SU-DHL-6 (cell line): Measurements from ENCODE around the gene ELMOD3.
A peak's percentile ranks its signal among the peaks of the same experiment; 100 is the strongest.

Source experiments
- H2AFZ ChIP-seq: fragments of 200-600 bp; sonication (generic); 2 replicates; pipeline ENCODE4 v1.6.1; 2014; ENCODE audit warnings: low read depth, mild to moderate bottlenecking, moderate library complexity, mixed read lengths, antibody characterized with exemption, low read length; ENCODE audit not compliant: severe bottlenecking
- H3F3A ChIP-seq: fragments of 200-600 bp; shearing (Covaris generic); 2 replicates; pipeline ENCODE4 v1.6.0; 2016; ENCODE audit warnings: antibody characterized with exemption, mild to moderate bottlenecking; ENCODE audit not compliant: insufficient read depth
- H3K27ac ChIP-seq: fragments of 200-600 bp; sonication (generic); 2 replicates; pipeline ENCODE4 v1.5.1; 2016; ENCODE audit warnings: low read depth, mild to moderate bottlenecking, low read length, moderate library complexity, mixed read lengths
- H3K27me3 ChIP-seq: fragments of 200-600 bp; sonication (generic), shearing (Covaris generic); 2 replicates; pipeline ENCODE4 v1.6.0; 2014; ENCODE audit warnings: mild to moderate bottlenecking, low read length
- H3K36me3 ChIP-seq: fragments of 200-600 bp; sonication (generic); 2 replicates; pipeline ENCODE4 v1.6.1; 2014; ENCODE audit warnings: mild to moderate bottlenecking, low read length, mixed read lengths
- H3K4me2 ChIP-seq: fragments of 300-600, 200-600 bp; shearing (Covaris generic), sonication (generic); 2 replicates; pipeline ENCODE4 v1.6.0; 2014; ENCODE audit warnings: low read length, low read depth, mild to moderate bottlenecking; ENCODE audit not compliant: poor library complexity, severe bottlenecking
- H3K4me3 ChIP-seq: fragments of 200-600 bp; sonication (generic); 2 replicates; pipeline ENCODE4 v1.5.1; 2014; ENCODE audit warnings: antibody characterized with exemption, low read length, mild to moderate bottlenecking, mixed read lengths; ENCODE audit not compliant: insufficient read depth, poor library complexity, severe bottlenecking
- H3K79me2 ChIP-seq: fragments of 200-600 bp; sonication (generic); 2 replicates; pipeline ENCODE4 v1.6.1; 2014; ENCODE audit warnings: mild to moderate bottlenecking, low read length, moderate library complexity; ENCODE audit not compliant: insufficient read depth
- H3K9ac ChIP-seq: fragments of 200-600 bp; sonication (generic); 2 replicates; pipeline ENCODE4 v1.7.0; 2014; ENCODE audit warnings: mild to moderate bottlenecking, low read length
- H3K9me2 ChIP-seq: fragments of 200-600 bp; sonication (generic); replicated peaks from 2 replicates; pipeline ENCODE4 v1.6.1; 2014; ENCODE audit warnings: low read length; ENCODE audit not compliant: insufficient read depth
- H3K9me3 ChIP-seq: fragments of 200-600 bp; sonication (generic); 2 replicates; pipeline ENCODE4 v1.6.1; 2014; ENCODE audit warnings: low read length, mixed read lengths; ENCODE audit not compliant: insufficient read depth
- H4K20me1 ChIP-seq: fragments of 200-600 bp; sonication (generic); 2 replicates; pipeline ENCODE4 v1.6.1; 2014; ENCODE audit warnings: low read depth, mild to moderate bottlenecking, antibody characterized with exemption, low read length, moderate library complexity, mixed read lengths
- CTCF ChIP-seq: fragments of 200-600 bp; sonication (generic); IDR thresholded peaks from one replicate; pipeline ENCODE4 v1.5.1; 2017; ENCODE audit warnings: antibody characterized with exemption, mild to moderate bottlenecking, low read length, moderate library complexity; ENCODE audit not compliant: insufficient read depth, poor library complexity, severe bottlenecking
- EZH2phosphoT487 ChIP-seq: fragments of 200-600 bp; sonication (generic), shearing (Covaris generic); conservative IDR thresholded peaks from 2 replicates; pipeline ENCODE4 v1.6.1; 2018; ENCODE audit warnings: mild to moderate bottlenecking, antibody characterized with exemption, low read length, moderate library complexity, mixed read lengths

Gene ELMOD3

GRCh38 chr2:85387754-85388153, 33.2 kb downstream of the ELMOD3 start:
- Histone ChIP-seq H3K79me2 (no peaks in the 10 kb centered on the region), H3K4me3 (no peak overlapping the region)

GRCh38 chr2:85388878-85389538, 34.4 kb downstream of the ELMOD3 start:
- H3K27ac ChIP-seq, result no peak overlapping the region
- H3K4me2 ChIP-seq, result no peak overlapping the region
- no peak overlapping the region for H3K9ac ChIP-seq
- no peaks in the 10 kb centered on the region for H3K9me2 ChIP-seq
- no peaks in the 10 kb centered on the region for H3K9me3 ChIP-seq
- no peaks in the 10 kb centered on the region for H4K20me1 ChIP-seq
- TF ChIP-seq EZH2phosphoT487 (no peak), CTCF (no peak)
- H3K36me3 ChIP-seq, result no peaks in the 10 kb centered on the region
- H3K79me2 ChIP-seq, result no peaks in the 10 kb centered on the region
- H3F3A ChIP-seq, result no peaks in the 10 kb centered on the region
- H3K27me3 ChIP-seq, result no peaks in the 10 kb centered on the region
- no peak overlapping the region for H2AFZ ChIP-seq
- H3K4me3 ChIP-seq, result no peak overlapping the region

More at GRCh38 chr2:85387754-85388153, 33.2 kb downstream of the ELMOD3 start:
- H3K36me3 ChIP-seq, result no peaks in the 10 kb centered on the region
- H3K27ac ChIP-seq, result no peak overlapping the region
- no peak overlapping the region for H2AFZ ChIP-seq
- no peak for TF ChIP-seq CTCF
- no peak for TF ChIP-seq EZH2phosphoT487
- H3F3A ChIP-seq, result no peaks in the 10 kb centered on the region
- H3K4me2 ChIP-seq, result no peak overlapping the region
- no peaks in the 10 kb centered on the region for H4K20me1 ChIP-seq
- no peaks in the 10 kb centered on the region for H3K27me3 ChIP-seq
- H3K9ac ChIP-seq, result no peak overlapping the region
- H3K9me2 ChIP-seq, result no peaks in the 10 kb centered on the region
- no peaks in the 10 kb centered on the region for H3K9me3 ChIP-seq

GRCh38 chr2:85390941-85391669, 36.5 kb downstream of the ELMOD3 start:
- TF ChIP-seq EZH2phosphoT487, result no peak
- TF ChIP-seq CTCF, result peak; percentile 70
- no peaks in the 10 kb centered on the region for H3K9me2 ChIP-seq
- no peak overlapping the region for H3K4me3 ChIP-seq
- no peaks in the 10 kb centered on the region for H3F3A ChIP-seq
- no peak overlapping the region for H3K27ac ChIP-seq
- H3K4me2 ChIP-seq, result no peak overlapping the region
- no peaks in the 10 kb centered on the region for H4K20me1 ChIP-seq
- no peak overlapping the region for H2AFZ ChIP-seq
- no peaks in the 10 kb centered on the region for H3K36me3 ChIP-seq
- no peak overlapping the region for H3K9ac ChIP-seq
- no peaks in the 10 kb centered on the region for H3K9me3 ChIP-seq
- H3K27me3 ChIP-seq, result no peaks in the 10 kb centered on the region
- H3K79me2 ChIP-seq, result no peaks in the 10 kb centered on the region
